ENCODE measurements around the gene SCNM1.
A peak's percentile ranks its signal among the peaks of the same experiment; 100 is the strongest.
"Not testable (repeated sequence)": the region's sequence is repeated elsewhere in the genome, so short reads cannot be mapped to it uniquely, and the experiment has no call there.

The SCNM1 gene

GRCh38 chr1:151193304-151193703 is 27.4 kb downstream of the SCNM1 start:
- no peak for DNase-seq (ENCODE audit: low read depth)

DNA sequence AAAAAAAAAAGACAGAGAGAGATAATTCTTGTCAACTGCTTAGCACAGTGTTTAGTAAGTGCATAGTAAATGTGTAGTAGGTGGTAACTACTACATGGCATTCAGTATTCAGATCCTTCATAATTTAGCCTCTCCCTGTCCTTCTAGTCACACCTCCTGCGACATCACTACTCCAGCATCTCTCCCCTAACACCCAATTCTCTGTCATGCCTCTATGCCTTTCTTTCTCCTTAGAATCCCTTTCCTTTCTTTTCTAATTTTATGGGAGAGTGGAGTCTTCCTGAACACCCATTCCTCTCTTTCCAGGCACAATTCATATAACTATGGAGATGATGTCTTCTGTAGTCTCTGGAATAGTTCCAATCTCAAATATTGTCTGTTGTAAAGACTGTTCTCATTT is 27.9 kb downstream of the SCNM1 start:
- DNase-seq (ENCODE audit: low read depth) = no peak

DNA sequence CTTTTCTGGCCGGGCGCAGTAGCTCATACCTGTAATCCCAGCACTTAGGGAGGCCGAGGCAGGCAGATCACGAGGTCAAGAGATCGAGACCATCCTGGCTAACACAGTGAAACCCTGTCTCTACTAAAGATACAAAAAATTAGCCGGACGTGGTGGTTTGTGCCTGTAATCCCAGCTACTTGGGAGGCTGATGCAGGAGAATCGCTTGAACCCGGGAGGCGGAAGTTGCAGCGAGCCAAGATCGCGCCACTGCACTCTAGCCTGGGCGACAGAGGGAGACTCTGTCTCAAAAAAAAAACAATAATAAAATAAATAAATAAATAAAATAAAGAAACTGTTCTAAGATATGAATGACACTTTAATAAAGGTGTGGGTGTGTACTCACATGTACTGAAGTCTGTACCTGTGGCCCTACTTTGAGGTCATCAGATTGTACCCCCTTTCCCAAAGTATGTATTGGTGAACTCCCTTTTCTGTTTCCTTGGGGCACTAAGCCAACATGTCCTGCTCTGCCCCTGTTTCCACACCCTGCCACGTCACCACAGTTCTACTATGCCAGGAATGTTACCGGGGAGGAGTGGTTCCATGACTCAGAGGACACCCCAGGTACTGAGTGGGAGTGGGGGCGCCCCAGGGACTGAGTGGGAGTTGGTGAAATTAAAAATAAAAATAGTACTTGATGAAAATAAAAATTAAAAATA is 29.1 kb downstream of the SCNM1 start:
- DNase-seq (ENCODE audit: low read depth) = peak; percentile 91

- DNase-seq (ENCODE audit: low read depth) = peak; percentile 82
These were observed 30.4 kb downstream of the SCNM1 start for GRCh38 chr1:151196292-151196800.

- DNase-seq (ENCODE audit: low read depth) = no peak
These were observed 31.9 kb downstream of the SCNM1 start for GRCh38 chr1:151197863-151198253.

DNA sequence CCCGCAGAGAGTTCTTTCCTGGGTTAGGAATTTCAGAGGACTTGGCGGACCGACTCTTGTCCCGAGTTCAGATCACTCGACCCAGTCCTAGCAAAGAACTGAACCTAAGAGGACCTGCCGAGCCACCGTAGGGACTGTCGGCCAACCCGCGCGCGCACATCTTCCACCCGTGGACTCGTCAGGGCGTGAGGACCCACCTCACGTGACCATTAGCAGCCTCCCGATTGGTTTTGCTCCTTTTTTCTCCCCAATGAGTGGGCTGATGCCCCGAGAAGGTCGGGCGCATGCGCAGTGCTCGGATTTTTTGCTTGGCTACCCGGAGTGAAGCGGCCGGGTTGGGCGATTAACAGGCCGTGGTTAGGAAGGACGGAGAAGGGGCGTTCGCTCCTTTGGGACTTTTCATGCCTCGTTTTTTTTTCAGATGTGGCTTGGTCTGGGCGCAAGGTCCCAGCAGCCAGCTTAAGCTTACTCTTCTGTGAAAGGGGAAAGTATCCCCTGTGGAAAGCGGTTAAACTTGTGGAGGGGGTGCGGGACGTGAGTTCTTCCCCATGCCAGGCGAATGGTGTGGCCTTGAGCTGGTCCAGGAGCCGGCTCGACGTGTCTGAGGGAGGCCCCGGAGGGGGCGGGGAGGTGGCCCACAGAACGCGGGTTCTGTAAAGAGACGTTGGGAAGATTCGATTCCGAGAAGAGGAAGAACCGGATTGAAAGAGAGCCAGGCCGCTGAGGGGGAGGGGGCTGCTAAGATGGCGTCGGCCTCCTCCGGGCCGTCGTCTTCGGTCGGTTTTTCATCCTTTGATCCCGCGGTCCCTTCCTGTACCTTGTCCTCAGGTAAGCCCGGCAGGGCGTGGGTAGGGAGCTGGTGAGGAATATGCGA is 32.5 kb downstream of the SCNM1 start, which contains the start of gene PIP5K1A:
TSS of gene PIP5K1A (plus strand) at position 299 of the 874 bp plus-strand sequence. CDS start at position 744, 445 bp downstream.
- DNase-seq (ENCODE audit: low read depth) = peak; percentile 90

GRCh38 chr1:151199873-151200581 is 34.1 kb downstream of the SCNM1 start:
- DNase-seq (ENCODE audit: low read depth) = peak; percentile 94

GRCh38 chr1:151205381-151205965 is 39.5 kb downstream of the SCNM1 start:
- DNase-seq (ENCODE audit: low read depth) = not testable (repeated sequence)

- no peak for DNase-seq (ENCODE audit: low read depth)
These were observed 44.9 kb downstream of the SCNM1 start for GRCh38 chr1:151210830-151211229.

GRCh38 chr1:151211972-151212705 is 46.2 kb downstream of the SCNM1 start:
- no peak for DNase-seq (ENCODE audit: low read depth)

GRCh38 chr1:151213560-151213959 is 47.6 kb downstream of the SCNM1 start:
- DNase-seq (ENCODE audit: low read depth) = no peak

All from HS-5 (cell line).